IMR-90 (cell line): ENCODE measurements around the gene SCRN2. TPM values are rescaled to one million over a fixed set of nuclear protein-coding genes. Genes with fewer than 3 reads are reported as not detected.

Experiments
- ATAC-seq: fragments of 200-7000 bp; cut with Tn5 transposase; 2 replicates; pipeline ENCODE4 v1.9.1; 2020; ENCODE audit warnings: low read depth, mild to moderate bottlenecking, moderate library complexity
- BruUV-seq: library from RNA; stranded (reverse); fragments of 400-500 nt; replicated peaks from 2 replicates; lab custom pipeline; 2021; lab: Mats Ljungman, UMichigan
- CTCF ChIA-PET: fragments of 300-600 bp; formaldehyde crosslinking; extraction: SDS; loops from one replicate; lab custom pipeline; 2021; ENCODE audit warnings: antibody characterized with exemption; lab: Yijun Ruan, JAX
- POLR2A ChIA-PET: fragments of 300-600 bp; sonication (Branson Sonifier 250); formaldehyde crosslinking; loops from one replicate; lab custom pipeline; 2022; ENCODE audit warnings: antibody characterized with exemption; ENCODE audit not compliant: unreplicated experiment; lab: Charles Lee
- DNase-seq: peaks from one replicate; pipeline ENCODE4 v3.0.0; 2013
- H2AFZ ChIP-seq: replicated peaks from 2 replicates; pipeline ENCODE3; 2013; ENCODE audit warnings: low read length, mild to moderate bottlenecking; ENCODE audit not compliant: poor library complexity
- H2AK5ac ChIP-seq: 2 replicates; pipeline ENCODE4 v1.6.1; 2013; ENCODE audit warnings: low read depth, low read length, inconsistent platforms
- H2AK9ac ChIP-seq: replicated peaks from 2 replicates; pipeline ENCODE3; 2013; ENCODE audit warnings: mild to moderate bottlenecking, low read depth, low read length, moderate library complexity; ENCODE audit not compliant: poor library complexity
- H2BK120ac ChIP-seq: 2 replicates; pipeline ENCODE4 v1.6.1; 2013; ENCODE audit warnings: low read depth, low read length, inconsistent platforms
- H2BK15ac ChIP-seq: 3 replicates; pipeline ENCODE4 v1.6.1; 2013; ENCODE audit warnings: low read depth, low read length, inconsistent platforms
- H2BK20ac ChIP-seq: 2 replicates; pipeline ENCODE4 v1.6.1; 2013; ENCODE audit warnings: low read depth, mild to moderate bottlenecking, inconsistent platforms, low read length, moderate library complexity
- H2BK5ac ChIP-seq: 2 replicates; pipeline ENCODE4 v1.6.1; 2013; ENCODE audit warnings: mild to moderate bottlenecking, low read depth, low read length, inconsistent platforms; ENCODE audit not compliant: poor library complexity, severe bottlenecking
- H3K14ac ChIP-seq: replicated peaks from 2 replicates; pipeline ENCODE4 v1.6.1; 2013; ENCODE audit warnings: low read depth, low read length, inconsistent platforms
- H3K18ac ChIP-seq: 2 replicates; pipeline ENCODE4 v1.6.1; 2013; ENCODE audit warnings: low read depth, low read length, control low read depth
- H3K23ac ChIP-seq: 2 replicates; pipeline ENCODE4 v1.6.1; 2013; ENCODE audit warnings: low read depth, low read length, inconsistent platforms
- H3K27ac ChIP-seq: 2 replicates; pipeline ENCODE4 v1.5.1; 2013; ENCODE audit warnings: mild to moderate bottlenecking, control low read depth, low read length; ENCODE audit not compliant: insufficient read depth
- H3K27me3 ChIP-seq: 2 replicates; pipeline ENCODE4 v1.6.1; 2013; ENCODE audit warnings: low read length; ENCODE audit not compliant: control insufficient read depth, insufficient read depth
- H3K36me3 ChIP-seq: 2 replicates; pipeline ENCODE4 v1.6.1; 2013; ENCODE audit warnings: low read length, mixed read lengths; ENCODE audit not compliant: control insufficient read depth, insufficient read depth
- H3K4ac ChIP-seq: 2 replicates; pipeline ENCODE4 v1.6.1; 2013; ENCODE audit warnings: low read depth, low read length, inconsistent platforms
- H3K4me1 ChIP-seq: 2 replicates; pipeline ENCODE4 v1.6.1; 2013; ENCODE audit warnings: low read length, mixed read lengths; ENCODE audit not compliant: control insufficient read depth, insufficient read depth
- H3K4me2 ChIP-seq: 2 replicates; pipeline ENCODE4 v1.6.1; 2013; ENCODE audit warnings: low read depth, mild to moderate bottlenecking, control low read depth, low read length, moderate library complexity
- H3K4me3 ChIP-seq: 2 replicates; pipeline ENCODE4 v1.5.1; 2013; ENCODE audit warnings: low read depth, mild to moderate bottlenecking, control low read depth, low read length, moderate library complexity; ENCODE audit not compliant: insufficient read depth
- H3K56ac ChIP-seq: 2 replicates; pipeline ENCODE4 v1.6.1; 2013; ENCODE audit warnings: low read length, inconsistent platforms; ENCODE audit not compliant: insufficient read depth; ENCODE audit errors: extremely low read depth
- H3K79me1 ChIP-seq, 2 experiments: 2 replicates each; pipeline ENCODE4 v1.6.1; 2013; ENCODE audit warnings: low read length in 2 of 2, inconsistent platforms in 1 of 2, low read depth in 1 of 2
- H3K9ac ChIP-seq: 2 replicates; pipeline ENCODE4 v1.6.1; 2013; ENCODE audit warnings: low read depth, low read length, control low read depth
- H3K9me1 ChIP-seq: 2 replicates; pipeline ENCODE4 v1.6.1; 2013; ENCODE audit warnings: low read length, inconsistent platforms; ENCODE audit not compliant: insufficient read depth
- H3K9me3 ChIP-seq: 2 replicates; pipeline ENCODE4 v1.6.1; 2013; ENCODE audit warnings: low read length; ENCODE audit not compliant: control insufficient read depth, insufficient read depth
- H4K20me1 ChIP-seq: 2 replicates; pipeline ENCODE4 v1.6.1; 2013; ENCODE audit warnings: low read length, inconsistent platforms; ENCODE audit not compliant: insufficient read depth
- H4K5ac ChIP-seq: 2 replicates; pipeline ENCODE4 v1.6.1; 2013; ENCODE audit warnings: mild to moderate bottlenecking, low read depth, low read length, control low read depth
- H4K8ac ChIP-seq, 2 experiments: 2 replicates each; pipeline ENCODE4 v1.6.1; 2013; ENCODE audit warnings: low read depth in 2 of 2, low read length in 2 of 2, control low read depth in 1 of 2, inconsistent platforms in 1 of 2
- H4K91ac ChIP-seq: 2 replicates; pipeline ENCODE4 v1.6.1; 2013; ENCODE audit warnings: low read depth, low read length, inconsistent platforms; ENCODE audit not compliant: insufficient read depth
- BHLHE40 ChIP-seq: fragments of 150-350 bp; IDR thresholded peaks from 2 replicates; pipeline ENCODE4 v1.6.1; 2016; ENCODE audit warnings: mild to moderate bottlenecking, low read depth, low read length
- CEBPB ChIP-seq: IDR thresholded peaks from 2 replicates; pipeline ENCODE4 v1.6.1; 2012; ENCODE audit warnings: low read depth, low read length, improper control_type of control experiment
- CHD1 ChIP-seq: IDR thresholded peaks from 2 replicates; pipeline ENCODE4 v1.6.1; 2012; ENCODE audit warnings: low read depth, low read length, improper control_type of control experiment
- CTCF ChIP-seq: conservative IDR thresholded peaks from 2 replicates; pipeline ENCODE4 v1.5.1; 2012; ENCODE audit warnings: mild to moderate bottlenecking, low read depth, low read length, improper control_type of control experiment
- ELK1 ChIP-seq: fragments of 150-350 bp; IDR thresholded peaks from 2 replicates; pipeline ENCODE4 v1.6.1; 2016; ENCODE audit warnings: low read depth, mild to moderate bottlenecking, low read length, moderate library complexity, borderline replicate concordance
- FOS ChIP-seq: fragments of 150-350 bp; IDR thresholded peaks from 2 replicates; pipeline ENCODE4 v1.6.1; 2016; ENCODE audit warnings: low read depth, low read length
- MAFK ChIP-seq: IDR thresholded peaks from 2 replicates; pipeline ENCODE4 v1.6.1; 2012; ENCODE audit warnings: low read depth, low read length, improper control_type of control experiment
- MAZ ChIP-seq: IDR thresholded peaks from 2 replicates; pipeline ENCODE4 v1.6.1; 2012; ENCODE audit warnings: low read depth, mild to moderate bottlenecking, low read length, improper control_type of control experiment, moderate library complexity, borderline replicate concordance
- MXI1 ChIP-seq: IDR thresholded peaks from 2 replicates; pipeline ENCODE4 v1.6.1; 2012; ENCODE audit warnings: low read depth, mild to moderate bottlenecking, low read length, moderate library complexity, borderline replicate concordance
- NFE2L2 ChIP-seq: fragments of 150-350 bp; IDR thresholded peaks from 2 replicates; pipeline ENCODE4 v1.6.1; 2016; ENCODE audit warnings: low read depth, mild to moderate bottlenecking, low read length
- POLR2A ChIP-seq: IDR thresholded peaks from 2 replicates; pipeline ENCODE4 v1.6.1; 2012; ENCODE audit warnings: mild to moderate bottlenecking, low read depth, low read length
- RAD21 ChIP-seq: IDR thresholded peaks from 2 replicates; pipeline ENCODE4 v1.6.1; 2012; ENCODE audit warnings: low read length, improper control_type of control experiment
- RCOR1 ChIP-seq: IDR thresholded peaks from 2 replicates; pipeline ENCODE4 v1.6.1; 2012; ENCODE audit warnings: mild to moderate bottlenecking, low read length, improper control_type of control experiment; ENCODE audit not compliant: insufficient replicate concordance
- RFX5 ChIP-seq: IDR thresholded peaks from 2 replicates; pipeline ENCODE4 v1.8.0; 2012; ENCODE audit warnings: low read depth, mild to moderate bottlenecking, low read length, moderate library complexity
- SMC3 ChIP-seq: fragments of 150-350 bp; IDR thresholded peaks from 2 replicates; pipeline ENCODE4 v1.6.1; 2016; ENCODE audit warnings: low read depth, mild to moderate bottlenecking, antibody characterized with exemption, low read length, moderate library complexity
- USF2 ChIP-seq: fragments of 150-350 bp; IDR thresholded peaks from 2 replicates; pipeline ENCODE4 v1.6.1; 2017; ENCODE audit warnings: mild to moderate bottlenecking, antibody characterized with exemption, low read length, low read depth
- WGBS, 2 experiments: methylation state at CpG; one replicate each; pipeline versions ENCODE4 v1.1.5 to v1.1.7; 2013; ENCODE audit warnings: missing lambda C conversion rate in 2 of 2; ENCODE audit not compliant: insufficient read length in 1 of 2; ENCODE audit errors: extremely low coverage in 2 of 2; 5-methylcytosine and 5-hydroxymethylcytosine counted together
- dilution Hi-C: fragments of 300-500 bp; cut with HindIII; formaldehyde crosslinking; loops from one replicate; pipeline ENCODE4 v1.14.3; 2018; ENCODE audit warnings: low sequenced_read_pairs; ENCODE audit not compliant: unreplicated experiment
- in situ Hi-C: fragments of 300-500 bp; cut with MboI; formaldehyde crosslinking; loops from 3 replicates; pipeline ENCODE4 v1.14.3; 2019; ENCODE audit warnings: low sequenced_read_pairs, inconsistent platforms, mixed read lengths
- intact Hi-C: fragments of 100-400 bp; cut with micrococcal nuclease; formaldehyde crosslinking; loops from 2 replicates; pipeline ENCODE4 v1.10.0; 2022
- polyA plus RNA-seq, 3 experiments: library from polyadenylated mRNA; depleted of rRNA; stranded (reverse); fragments of >200 nt; gene quantifications; 2 replicates each; pipeline ENCODE4 v1.2.3, GENCODE V29; 2012; ENCODE audit warnings: low replicate concordance in 1 of 3
- total RNA-seq: library from RNA; depleted of rRNA; stranded (reverse); fragments of >200 nt; gene quantifications from 2 replicates; pipeline ENCODE4 v1.2.3, GENCODE V29; 2012

Gene SCRN2
- total and polyA plus RNA-seq, 2 of the 4 experiments (the other 2 are of a cell fraction): 17.2 to 31.0 TPM

- no peak for DNase-seq
- 100% methylated on average over 2 of the region's 14 CpGs; no CpG with 5 or more reads in 1 of the 2 experiments for WGBS, 2 experiments
- ATAC-seq: no peak
- H4K8ac ChIP-seq: no peak overlapping the region
- POLR2A ChIA-PET: no interaction called here
- no peak overlapping the region for H4K5ac ChIP-seq
- no peak overlapping the region for H2BK5ac ChIP-seq
- H3K9ac ChIP-seq: no peak overlapping the region
- H2AFZ ChIP-seq: no peak overlapping the region
- H3K27me3 ChIP-seq: no peaks in the 10 kb centered on the region
- in situ Hi-C loops: no loop called here
- peaks cover 37% of the 10 kb centered on the region for H4K20me1 ChIP-seq
- H3K56ac ChIP-seq: no peak overlapping the region
- TF ChIP-seq SMC3 (no peak), POLR2A (no peak), MAFK (no peak), RAD21 (no peak), NFE2L2 (no peak), CEBPB (no peak), MXI1 (no peak), RFX5 (no peak), CTCF (no peak), ELK1 (no peak), CHD1 (no peak), USF2 (no peak), FOS (no peak), BHLHE40 (no peak), MAZ (no peak), RCOR1 (no peak)
- no peak overlapping the region for H3K27ac ChIP-seq
- no peak overlapping the region for H3K23ac ChIP-seq
- no peak overlapping the region for H4K91ac ChIP-seq
- H3K4me3 ChIP-seq: no peak overlapping the region
- H3K18ac ChIP-seq: no peak overlapping the region
- no peak overlapping the region for H2BK20ac ChIP-seq
- no peak overlapping the region for H2AK5ac ChIP-seq
- H2BK120ac ChIP-seq: no peak overlapping the region
- H3K79me1 ChIP-seq: no peaks in the 10 kb centered on the region
- H3K4me1 ChIP-seq: peaks cover 3% of the 10 kb centered on the region; the same call in 1 of the 2 replicates
- dilution Hi-C loops: no loop called here
- no peak overlapping the region for H3K4me2 ChIP-seq
- intact Hi-C loops: no loop called here
- no peak overlapping the region for H2AK9ac ChIP-seq
- no peaks in the 10 kb centered on the region for H3K9me3 ChIP-seq
- H2BK15ac ChIP-seq: no peak overlapping the region
- CTCF ChIA-PET: no interaction called here
- H3K4ac ChIP-seq: no peak overlapping the region
- H3K14ac ChIP-seq: no peak overlapping the region
- no TSS peak for BruUV-seq
- H3K9me1 ChIP-seq: 0 out of 2 replicates have a peak, but pooled peaks cover 2% of the 10 kb centered on the region
- peaks cover 62% of the 10 kb centered on the region for H3K36me3 ChIP-seq
Observed at GRCh38 chr17:47813077-47813476, 28.0 kb downstream of the SCRN2 start.
